K562 (cell line): ENCODE measurements around the gene SUPT5H. TPM values are rescaled to one million over a fixed set of nuclear protein-coding genes. Genes with fewer than 3 reads are reported as not detected.

Experiments
- ATAC-seq: fragments of 200-7000 bp; cut with Tn5 transposase; 3 replicates; pipeline ENCODE4 v1.9.1; 2020; ENCODE audit warnings: moderate library complexity
- BruUV-seq: library from RNA; stranded (reverse); fragments of 400-500 nt; replicated peaks from 2 replicates; lab custom pipeline; 2021; lab: Mats Ljungman, UMichigan
- CTCF ChIA-PET: fragments of 300-600 bp; formaldehyde crosslinking; extraction: SDS; loops from one replicate; lab custom pipeline; 2021; ENCODE audit warnings: low intra/inter-chr PET ratio; lab: Yijun Ruan, JAX
- POLR2A ChIA-PET: fragments of 300-600, 350-650 bp; sonication (Branson Sonifier 250); formaldehyde crosslinking; extraction: SDS; loops from one replicate; lab custom pipeline; 2021; ENCODE audit warnings: antibody characterized with exemption, inconsistent platforms; lab: Yijun Ruan, JAX
- DNase-seq, 4 experiments: peaks; one replicate each; pipeline versions ENCODE4 v3.0.0 to v3.0.0-alpha.2; 2011 to 2018; ENCODE audit warnings: low spot score in 3 of 4, mixed read lengths in 3 of 4; ENCODE audit errors: extremely low read depth in 1 of 4
- FAIRE-seq: peaks from 2 replicates; lab custom pipeline; 2011; peaks lifted over from hg19 to GRCh38; lab: Jason Lieb, UNC
- H2AFZ ChIP-seq: 2 replicates; pipeline ENCODE4 v1.6.0; 2011; ENCODE audit warnings: low read depth, low read length, control low read depth, inconsistent platforms
- H3K27ac ChIP-seq: fragments of 200-600 bp; 3 replicates; pipeline ENCODE4 v1.8.0; 2011; ENCODE audit warnings: low read depth, mild to moderate bottlenecking, control low read depth, inconsistent platforms, low read length, moderate library complexity, mixed read lengths; ENCODE audit errors: extremely low read depth
- H3K27me3 ChIP-seq, 2 experiments: fragments of 300-600 bp in 1 of 2; 2 replicates in 1 of 2; 3 replicates in 1 of 2; pipeline versions ENCODE4 v1.6.0 to v1.8.0; 2011; ENCODE audit warnings: inconsistent platforms in 2 of 2, low read length in 2 of 2, mild to moderate bottlenecking in 1 of 2, mixed read lengths in 1 of 2, moderate library complexity in 1 of 2; ENCODE audit not compliant: control insufficient read depth in 2 of 2, insufficient read depth in 2 of 2
- H3K36me3 ChIP-seq: fragments of 300-600 bp; 3 replicates; pipeline ENCODE4 v1.8.0; 2011; ENCODE audit warnings: mild to moderate bottlenecking, low read length, inconsistent platforms; ENCODE audit not compliant: control insufficient read depth, insufficient read depth
- H3K4me1 ChIP-seq, 2 experiments: fragments of 200-600 bp in 1 of 2; replicated peaks in 1 of 2; 2 replicates in 1 of 2; 3 replicates in 1 of 2; pipeline versions ENCODE4 v1.5.1 to v1.8.0; 2011; ENCODE audit warnings: inconsistent platforms in 2 of 2, low read length in 2 of 2, mild to moderate bottlenecking in 1 of 2, mixed read lengths in 1 of 2, moderate library complexity in 1 of 2; ENCODE audit not compliant: control insufficient read depth in 2 of 2, insufficient read depth in 2 of 2
- H3K4me2 ChIP-seq: 2 replicates; pipeline ENCODE4 v1.6.1; 2011; ENCODE audit warnings: low read length, control low read depth, inconsistent platforms, mixed read lengths; ENCODE audit not compliant: insufficient read depth
- H3K4me3 ChIP-seq: fragments of 200-600 bp; sonication (generic), shearing (Covaris generic); 2 replicates; pipeline ENCODE4 v1.5.1; 2016; ENCODE audit warnings: control low read depth, inconsistent platforms
- H3K79me2 ChIP-seq: fragments of 200-600 bp; 3 replicates; pipeline ENCODE4 v1.8.0; 2011; ENCODE audit warnings: low read length, inconsistent platforms; ENCODE audit not compliant: control insufficient read depth, insufficient read depth
- H3K9ac ChIP-seq, 2 experiments: 2 replicates each; pipeline versions ENCODE4 v1.6.0 to v1.6.1; 2011; ENCODE audit warnings: low read depth in 2 of 2, low read length in 2 of 2, control low read depth in 1 of 2, inconsistent platforms in 1 of 2, mild to moderate bottlenecking in 1 of 2, mixed read lengths in 1 of 2; ENCODE audit not compliant: insufficient read depth in 1 of 2
- H3K9me1 ChIP-seq: one replicate; pipeline ENCODE4 v1.6.0; 2011; ENCODE audit warnings: inconsistent platforms, mild to moderate bottlenecking, low read length, moderate library complexity; ENCODE audit not compliant: control insufficient read depth, insufficient read depth
- H3K9me3 ChIP-seq: replicated peaks from 2 replicates; pipeline ENCODE4 v1.5.1; 2011; ENCODE audit warnings: low read depth, low read length, inconsistent platforms; ENCODE audit not compliant: control insufficient read depth, insufficient read depth
- H4K20me1 ChIP-seq: replicated peaks from 2 replicates; pipeline ENCODE4 v1.6.1; 2011; ENCODE audit warnings: low read length, inconsistent platforms, mixed read lengths; ENCODE audit not compliant: control insufficient read depth, insufficient read depth
- ARID2 ChIP-seq: fragments of 450-650 bp; IDR thresholded peaks from 2 replicates; pipeline ENCODE4 v1.6.1; 2017; ENCODE audit warnings: antibody characterized with exemption, mild to moderate bottlenecking
- CC2D1A ChIP-seq: fragments of 450-650 bp; IDR thresholded peaks from 2 replicates; pipeline ENCODE4 v1.6.1; 2017; ENCODE audit warnings: mild to moderate bottlenecking
- ETV6 ChIP-seq, 3 experiments: fragments of 150-350 bp in 1 of 3; sonication (generic) in 1 of 3; formaldehyde crosslinking in 1 of 3; IDR thresholded peaks; 2 replicates each; pipeline versions ENCODE4 v1.6.1 to v1.8.0; 2014 to 2022; ENCODE audit warnings: borderline replicate concordance in 2 of 3, low read depth in 2 of 3, antibody characterized with exemption in 1 of 3, low read length in 1 of 3, mild to moderate bottlenecking in 1 of 3, missing genetic modification reagents in 1 of 3
- ILF3 ChIP-seq: fragments of 450-650 bp; IDR thresholded peaks from 2 replicates; pipeline ENCODE4 v1.6.1; 2018; ENCODE audit warnings: antibody characterized with exemption, mild to moderate bottlenecking, moderate library complexity, borderline replicate concordance
- UBTF ChIP-seq, 2 experiments: IDR thresholded peaks; 2 replicates each; pipeline ENCODE4 v1.6.1; 2012; ENCODE audit warnings: improper control_type of control experiment in 2 of 2, low read depth in 2 of 2, low read length in 2 of 2, borderline replicate concordance in 1 of 2
- YY1 ChIP-seq, 3 experiments: IDR thresholded peaks; 2 replicates each; pipeline ENCODE4 v1.6.1; 2011; ENCODE audit warnings: low read length in 2 of 3, mild to moderate bottlenecking in 2 of 3, moderate library complexity in 2 of 3, borderline replicate concordance in 1 of 3, control low read depth in 1 of 3, low read depth in 1 of 3; ENCODE audit not compliant: insufficient read depth in 3 of 3, insufficient replicate concordance in 2 of 3, control insufficient read depth in 1 of 3, insufficient read length in 1 of 3; ENCODE audit errors: extremely low read depth in 1 of 3
- ZKSCAN8 ChIP-seq: fragments of 200-800 bp; sonication (Bioruptor generic); IDR thresholded peaks from 2 replicates; pipeline ENCODE4 v1.6.1; 2016; ENCODE audit warnings: missing genetic modification characterization, missing compliant biosample characterization
- ZNF124 ChIP-seq: sonication (generic); formaldehyde crosslinking; IDR thresholded peaks from 2 replicates; pipeline ENCODE4 v1.8.1; 2022; ENCODE audit warnings: missing genetic modification reagents
- ZNF592 ChIP-seq: fragments of 450-650 bp; IDR thresholded peaks from 2 replicates; pipeline ENCODE4 v1.6.1; 2017; ENCODE audit warnings: antibody characterized with exemption, mild to moderate bottlenecking
- ZNF740 ChIP-seq, 3 experiments: fragments of 200-800 bp in 1 of 3; sonication (Bioruptor generic) in 1 of 3; sonication (generic) in 1 of 3; formaldehyde crosslinking in 1 of 3; IDR thresholded peaks; 2 replicates each; pipeline versions ENCODE4 v1.6.1 to v1.8.0; 2016 to 2022; ENCODE audit warnings: mild to moderate bottlenecking in 2 of 3, missing compliant biosample characterization in 2 of 3, missing genetic modification characterization in 2 of 3, missing genetic modification reagents in 1 of 3
- WGBS: fragments of 100-300 bp; shearing (Covaris generic); methylation state at CpG from one replicate; pipeline ENCODE4 v1.1.6; 2016; ENCODE audit warnings: low coverage, mixed read lengths; ENCODE audit not compliant: insufficient coverage; ENCODE audit errors: missing lambda C conversion rate; 5-methylcytosine and 5-hydroxymethylcytosine counted together
- in situ Hi-C: fragments of 300-500 bp; cut with MboI; formaldehyde crosslinking; loops from 4 replicates; pipeline ENCODE4 v1.15.0; 2018; ENCODE audit warnings: inconsistent platforms, mixed read lengths
- intact Hi-C: fragments of 100-400 bp; cut with micrococcal nuclease; formaldehyde crosslinking; loops from 2 replicates; pipeline ENCODE4 v1.14.2; 2022
- polyA plus RNA-seq, 8 experiments: library from polyadenylated mRNA; depleted of rRNA in 4 of 8; stranded (reverse) in 5 of 8; unstranded in 3 of 8; fragments of >200 nt; fragmentation: Nextera tagmentation in 2 of 8; fragmentation: Illumina TruSeq in 1 of 8; extraction: Ambion mirVana in 2 of 8; extraction: Trizol in 1 of 8; gene quantifications; 2 replicates each; pipeline versions ENCODE4 v1.2.1 to v1.2.3, GENCODE V29; 2011 to 2014; ENCODE audit warnings: inconsistent platforms in 1 of 8, missing spikeins in 1 of 8
- total RNA-seq, 7 experiments: library from RNA; depleted of rRNA in 6 of 7; stranded (reverse); fragments of >200 nt in 6 of 7; fragmentation: Illumina TruSeq in 2 of 7; extraction: Trizol in 2 of 7; gene quantifications; 2 replicates each; pipeline versions ENCODE4 v1.2.1 to v1.2.3, GENCODE V29; 2011 to 2021; ENCODE audit warnings: low replicate concordance in 1 of 7

Gene SUPT5H
- total and polyA plus RNA-seq, 9 of the 15 experiments (the other 6 are each of a cell fraction or from before 2014, with no cell fraction given) = 13.3 to 85.9 (median 35.9) TPM

- H3K4me3 ChIP-seq = peak overlapping the region; percentile 71
- no peaks in the 10 kb centered on the region for H3K9me1 ChIP-seq
- peak overlapping the region; percentile 98 for H3K27ac ChIP-seq
- H2AFZ ChIP-seq = peak overlapping the region; percentile 52
- no TSS peak for BruUV-seq
- ChIA-PET POLR2A (interaction anchor here (0.8 to 1.4 kb wide), 4 partner anchors 10 to 24 kb away, joined by 3 to 8 read pairs (median 4); partner anchors contain the start of genes MED29, PAF1 and RPS16), CTCF (interaction anchor here (0.6 to 3.7 kb wide), 8 partner anchors 10 to 482 kb away, joined by 3 to 74 read pairs (median 7); no protein-coding TSS in a partner anchor)
- no peaks in the 10 kb centered on the region for H3K9me3 ChIP-seq
- FAIRE-seq (no peak), ATAC-seq (peak; percentile 45), DNase-seq (peak; percentile 45 to 94 (median 62))
- peaks cover 39 to 75% of the 10 kb centered on the region in 2 experiments for H3K4me1 ChIP-seq
- H4K20me1 ChIP-seq = peaks cover 4% of the 10 kb centered on the region; the same call in 1 of the 2 replicates
- peak overlapping the region; percentile 70 for H3K4me2 ChIP-seq
- H3K9ac ChIP-seq = peak overlapping the region; percentile 21 to 69; a peak in 3 of 4 replicates
- peaks cover 61% of the 10 kb centered on the region for H3K79me2 ChIP-seq
- 0% methylated on average over 7 of the region's 7 CpGs for WGBS
- in situ Hi-C loops = no loop called here
- peaks cover 22% of the 10 kb centered on the region; the same call in 2 of the 3 replicates for H3K36me3 ChIP-seq
- no peaks in the 10 kb centered on the region for H3K27me3 ChIP-seq
- intact Hi-C loops = loop anchor here (1.0 to 5.0 kb wide), 5 partner anchors 14 to 289 kb away; partner anchors contain the start of gene SAMD4B
- no peak for TF ChIP-seq ZNF124 (CRISPR knock-in tag)
- 0 out of 4 replicates have a peak, but pooled peaks of 1 of the 2 experiments have one; percentile 39 for TF ChIP-seq ETV6 (IDR thresholded peaks at IDR 0.05; ENCODE audit: borderline replicate concordance in 1 of 2, low read depth in 2 of 2, low read length in 1 of 2)
- no peak for TF ChIP-seq ETV6 (CRISPR knock-in tag; IDR thresholded peaks at IDR 0.05; ENCODE audit: borderline replicate concordance)
- 0 out of 2 replicates have a peak, but pooled peaks have one; percentile 74 for TF ChIP-seq ZKSCAN8 (CRISPR knock-in tag)
- TF ChIP-seq ILF3 = 0 out of 2 replicates have a peak, but pooled peaks have one; percentile 90
- TF ChIP-seq CC2D1A = peak; percentile 89
- TF ChIP-seq ZNF592 = no peak; the same call in 1 of the 2 replicates
- peak; percentile 91 for TF ChIP-seq ARID2
- peak in 1 of 3 experiments; percentile 2 for TF ChIP-seq YY1 (IDR thresholded peaks at IDR 0.05; ENCODE audit: borderline replicate concordance in 1 of 3, control insufficient read depth in 1 of 3, extremely low read depth in 1 of 3, insufficient read depth in 3 of 3, insufficient read length in 1 of 3, insufficient replicate concordance in 2 of 3, low read depth in 1 of 3, low read length in 2 of 3)
- TF ChIP-seq ZNF740 (CRISPR knock-in tag; IDR thresholded peaks at IDR 0.05) = 0 out of 2 replicates have a peak, but pooled peaks have one; percentile 24
- no peak for TF ChIP-seq ZNF740 (tag; IDR thresholded peaks at IDR 0.05)
- no peak for TF ChIP-seq UBTF (IDR thresholded peaks at IDR 0.05; ENCODE audit: borderline replicate concordance in 1 of 2, low read depth in 2 of 2, low read length in 2 of 2)
These were observed 33.6 kb upstream of the SUPT5H start for GRCh38 chr19:39411832-39412099.
